Esophagus (tissue), 2 donors: ENCODE measurements around the gene SETSIP. TPM values are rescaled to one million over a fixed set of nuclear protein-coding genes. Genes with fewer than 3 reads are reported as not detected.
"Not testable (repeated sequence)": the region's sequence is repeated elsewhere in the genome, so short reads cannot be mapped to it uniquely, and the experiment has no call there.

Experiments used
- H3K27ac ChIP-seq, 2 donors: one replicate each; pipeline ENCODE4 v1.5.1; 2013; ENCODE audit warnings: low read depth in 2 of 2, mild to moderate bottlenecking in 2 of 2, inconsistent platforms in 1 of 2, low read length in 1 of 2, moderate library complexity in 1 of 2
- H3K27me3 ChIP-seq, 2 donors: one replicate each; pipeline ENCODE4 v1.6.1; 2013; ENCODE audit warnings: low read length in 2 of 2, control low read depth in 1 of 2, mild to moderate bottlenecking in 1 of 2; ENCODE audit not compliant: insufficient read depth in 2 of 2, control insufficient read depth in 1 of 2
- H3K36me3 ChIP-seq, 2 donors: one replicate each; pipeline ENCODE4 v1.6.1; 2013; ENCODE audit warnings: low read length in 1 of 2; ENCODE audit not compliant: control insufficient read depth in 2 of 2, insufficient read depth in 2 of 2
- H3K4me1 ChIP-seq, 2 donors: one replicate each; pipeline ENCODE4 v1.6.1; 2013; ENCODE audit warnings: low read length in 1 of 2; ENCODE audit not compliant: control insufficient read depth in 2 of 2, insufficient read depth in 2 of 2
- H3K4me3 ChIP-seq, 2 donors: one replicate each; pipeline ENCODE4 v1.5.1; 2013; ENCODE audit warnings: low read length in 2 of 2, mild to moderate bottlenecking in 2 of 2, low read depth in 1 of 2, moderate library complexity in 1 of 2
- H3K9me3 ChIP-seq, 2 donors: one replicate each; pipeline ENCODE4 v1.6.1; 2013; ENCODE audit warnings: mild to moderate bottlenecking in 2 of 2, low read depth in 1 of 2, low read length in 1 of 2, moderate library complexity in 1 of 2; ENCODE audit not compliant: control insufficient read depth in 2 of 2, insufficient read depth in 1 of 2
- WGBS, 2 donors: extraction: QIAGEN DNeasy Blood & Tissue Kit; methylation state at CpG; one replicate each; pipeline ENCODE4 v1.1.7; 2013; 5-methylcytosine and 5-hydroxymethylcytosine counted together
- polyA plus RNA-seq, 2 donors: library from polyadenylated mRNA; stranded (reverse); fragments of 200-250 nt; gene quantifications; one replicate each; pipeline ENCODE4 v1.2.3, GENCODE V29; 2013
- donor health status: healthy with polysubstance abuse.
- donor health status: Bipolar disorder and iron deficiency.

The SETSIP gene
- polyA plus RNA-seq, 2 donors: 0.06 TPM; not detected in 1

DNA sequence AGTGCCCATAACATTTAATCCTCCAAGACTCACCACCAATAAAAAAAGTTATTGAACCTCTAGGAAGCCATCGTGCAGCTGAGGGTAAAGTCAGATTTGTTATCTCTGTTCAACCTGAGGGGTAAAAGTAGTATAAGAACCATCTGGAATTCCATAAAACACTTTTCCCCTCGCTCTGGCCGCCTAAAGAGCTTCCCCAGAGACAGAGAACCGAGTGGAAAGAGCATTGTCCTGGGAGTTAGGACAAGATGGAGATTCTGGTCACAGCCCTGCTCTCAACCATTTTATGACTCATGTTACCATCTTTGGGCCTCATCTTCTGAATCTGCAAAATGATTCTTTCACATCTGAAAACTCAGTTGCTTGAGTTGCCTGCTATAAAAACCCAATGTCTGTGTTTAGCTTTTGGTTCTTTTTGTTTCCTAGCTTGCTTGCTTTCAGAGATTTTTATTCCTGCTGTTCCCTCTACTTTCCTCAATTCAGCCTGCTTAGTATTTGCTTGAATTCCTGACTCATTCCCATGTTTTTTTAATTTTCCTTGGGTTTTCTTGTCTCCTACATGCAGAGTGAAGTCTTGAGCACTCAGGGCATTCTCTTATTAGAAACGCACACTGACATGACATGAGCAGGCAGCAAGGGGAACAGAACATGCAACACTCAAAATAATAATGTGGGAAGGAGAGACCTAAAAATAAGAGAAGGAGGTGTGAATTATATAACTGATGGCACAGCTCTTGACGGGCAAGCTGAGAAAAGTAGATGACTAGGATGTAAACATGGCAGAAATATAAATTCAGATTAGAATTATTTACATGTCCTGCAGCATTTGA, 43.7 kb downstream of the SETSIP start:
- 82 to 88% methylated on average over 6 of the region's 6 CpGs for WGBS, 2 donors
- Histone ChIP-seq H3K27ac (no peak overlapping the region), H3K9me3 (no peaks in the 10 kb centered on the region), H3K4me3 (no peak overlapping the region), H3K4me1 (peaks cover 0 to 2% of the 10 kb centered on the region in 2 donors), H3K36me3 (no peaks in the 10 kb centered on the region), H3K27me3 (no peaks in the 10 kb centered on the region)

DNA sequence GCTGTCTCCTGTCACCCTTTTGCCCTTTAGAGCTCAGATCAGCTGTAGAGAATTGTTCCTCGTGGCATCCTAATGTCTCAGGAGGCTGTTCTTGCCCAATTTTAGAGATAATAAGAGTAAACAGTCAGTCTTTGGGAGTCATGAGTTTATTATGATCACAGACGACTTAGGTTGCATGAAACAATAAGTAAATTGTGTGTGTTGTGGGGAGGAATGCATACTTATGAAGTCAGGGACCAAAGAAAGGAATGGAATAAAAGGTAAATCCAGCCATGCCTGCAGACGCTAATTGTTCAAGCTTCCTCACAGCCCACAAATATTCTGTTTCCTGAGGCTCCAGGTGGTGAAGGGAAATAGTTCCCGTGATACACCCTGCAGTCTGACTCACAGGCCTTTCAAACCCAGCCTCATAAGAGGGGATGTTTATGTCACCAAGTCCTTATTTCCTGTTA, 44.5 kb downstream of the SETSIP start:
- 30 to 33% methylated on average over 4 of the region's 4 CpGs for WGBS, 2 donors
- Histone ChIP-seq H3K9me3 (no peaks in the 10 kb centered on the region), H3K36me3 (no peaks in the 10 kb centered on the region), H3K27ac (no peak overlapping the region), H3K27me3 (no peaks in the 10 kb centered on the region), H3K4me3 (peak overlapping the region in 1 of 2 donors; percentile 39), H3K4me1 (peaks cover 0 to 2% of the 10 kb centered on the region in 2 donors)

DNA sequence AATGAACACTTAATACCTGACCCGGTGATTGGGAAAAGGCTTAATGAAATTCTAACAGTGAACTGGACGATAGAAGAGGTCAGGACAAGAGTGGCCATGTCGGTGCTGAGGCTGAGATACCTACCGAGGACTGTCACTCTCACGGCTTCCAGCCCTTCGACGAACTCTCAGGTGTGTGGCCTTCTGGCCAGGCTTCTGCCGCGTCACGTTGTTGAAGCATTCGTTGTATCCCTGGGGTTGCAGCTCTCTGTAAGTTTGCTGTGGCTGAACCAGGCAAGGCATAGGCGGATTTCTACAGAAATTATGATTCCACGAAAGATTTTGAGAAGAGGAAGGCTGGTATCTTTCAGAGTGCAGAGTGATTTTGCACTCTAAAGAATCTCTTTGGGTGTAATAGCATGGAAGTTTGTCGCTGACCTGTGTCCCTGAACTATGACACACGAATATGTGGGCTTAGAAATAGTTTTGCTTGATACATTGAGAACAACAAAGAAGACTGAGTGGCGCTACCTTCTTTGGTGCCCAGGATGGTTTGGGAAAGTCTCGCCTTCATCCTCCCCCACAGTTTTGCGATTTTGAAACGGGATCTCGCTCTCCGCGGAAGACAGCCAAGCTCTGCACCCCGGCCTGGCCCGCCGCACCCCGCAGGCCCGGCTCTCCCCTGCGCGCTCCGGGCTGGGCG, 45.8 kb downstream of the SETSIP start:
- H3K27me3 ChIP-seq: no peaks in the 10 kb centered on the region
- peaks cover 0 to 2% of the 10 kb centered on the region in 2 donors for H3K4me1 ChIP-seq
- H3K27ac ChIP-seq: no peak overlapping the region
- WGBS, 2 donors: 40 to 42% methylated on average over 31 of the region's 31 CpGs
- H3K36me3 ChIP-seq: no peaks in the 10 kb centered on the region
- no peaks in the 10 kb centered on the region for H3K9me3 ChIP-seq
- peak overlapping the region; percentile 39 to 48 for H3K4me3 ChIP-seq

DNA sequence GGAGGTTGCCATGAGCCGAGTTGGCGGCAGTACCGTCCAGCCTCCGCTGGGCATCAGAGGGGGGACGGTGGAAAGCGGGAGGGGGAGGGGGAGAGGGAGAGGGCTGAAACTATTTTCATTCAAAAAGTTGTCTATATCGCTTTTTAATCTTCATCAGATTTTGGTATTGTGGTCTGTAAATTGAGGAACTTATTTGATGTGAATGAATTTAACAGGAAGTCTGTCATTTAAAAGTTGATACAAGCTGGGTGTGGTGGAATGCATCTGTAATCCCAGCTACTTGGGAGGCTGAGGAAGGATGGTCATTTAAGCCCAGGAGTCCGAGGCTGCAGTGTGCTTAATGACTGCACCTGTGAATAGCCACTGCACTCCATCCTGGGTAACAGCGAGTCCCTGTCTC, 48.4 kb downstream of the SETSIP start:
- H3K27ac ChIP-seq: no peak overlapping the region
- no peaks in the 10 kb centered on the region for H3K36me3 ChIP-seq
- H3K4me3 ChIP-seq: no peak overlapping the region
- peaks cover 0 to 2% of the 10 kb centered on the region in 2 donors for H3K4me1 ChIP-seq
- 89 to 91% methylated on average over 9 of the region's 9 CpGs for WGBS, 2 donors
- peaks cover 0 to 2% of the 10 kb centered on the region in 2 donors for H3K9me3 ChIP-seq
- no peaks in the 10 kb centered on the region for H3K27me3 ChIP-seq

DNA sequence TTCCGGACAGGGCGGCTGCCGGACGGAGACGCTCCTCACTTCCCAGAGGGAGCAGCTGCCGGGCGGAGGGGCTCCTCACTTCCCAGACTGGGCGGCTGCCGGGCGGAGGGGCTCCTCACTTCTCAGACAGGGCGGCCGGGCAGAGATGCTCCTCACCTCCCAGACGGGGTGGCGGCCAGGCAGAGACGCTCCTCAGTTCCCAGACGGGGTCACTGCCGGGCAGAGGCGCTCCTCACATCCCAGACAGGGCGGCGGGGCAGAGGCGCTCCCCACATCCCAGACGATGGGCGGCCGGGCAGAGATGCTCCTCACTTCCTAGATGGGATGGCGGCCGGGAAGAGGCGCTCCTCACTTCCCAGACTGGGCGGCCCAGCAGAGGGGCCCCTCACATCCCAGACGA, 49.2 kb downstream of the SETSIP start:
- H3K9me3 ChIP-seq, H3K4me1 ChIP-seq, H3K27me3 ChIP-seq, H3K4me3 ChIP-seq, H3K27ac ChIP-seq, H3K36me3 ChIP-seq: not testable (repeated sequence)
- 97% methylated on average over 15 to 29 of the region's 29 CpGs for WGBS, 2 donors

Other genes with a start within 250 kb of the SETSIP start
- gene TGFBR3, start 189.3 kb downstream of the SETSIP start, polyA plus RNA-seq: 10 to 100 TPM in 1 of 2 donors, 1 to 10 TPM in 1; 3.8 to 10.5 TPM
- not detected for gene BRDT, start 126.0 kb downstream of the SETSIP start, polyA plus RNA-seq
- gene EPHX4, start 45.4 kb downstream of the SETSIP start, polyA plus RNA-seq: under 1 TPM; 0.12 to 0.56 TPM
- 1 to 10 TPM in 1 of 2 donors, under 1 TPM in 1; 0.51 to 1.6 TPM for gene BTBD8, start 4.9 kb upstream of the SETSIP start, polyA plus RNA-seq
- gene C1orf146, start 142.5 kb upstream of the SETSIP start, polyA plus RNA-seq: not detected
- gene GLMN, start 223.6 kb upstream of the SETSIP start, polyA plus RNA-seq: 10 to 100 TPM in 1 of 2 donors, 1 to 10 TPM in 1; 7.5 to 22.1 TPM
- gene RPAP2, start 223.6 kb upstream of the SETSIP start, polyA plus RNA-seq: 1 to 10 TPM; 3.3 to 8.2 TPM